ENCODE data around the gene OVOL3.

The OVOL3 gene

GRCh38 chr19:36152019-36152351 is 41.0 kb downstream of the OVOL3 start:
- 98% methylated on average over 16 of the region's 16 CpGs for WGBS
- H3K18ac ChIP-seq (ENCODE audit: low read depth in 1 of 2, low read length in 2 of 2), result no peak overlapping the region

GRCh38 chr19:36152352-36153091 is 41.6 kb downstream of the OVOL3 start, which contains the start of gene COX7A1:
Gene COX7A1, minus strand, starts transcription at chr19:36152447. Its CDS starts 40 bp downstream, at chr19:36152407.
- no peak within 1 kb of the TSS for H3K18ac ChIP-seq (ENCODE audit: low read depth in 1 of 2, low read length in 2 of 2)
- H3K9ac ChIP-seq (ENCODE audit: low read length), result peak within 1 kb of the TSS; percentile 95
- H3K36me3 ChIP-seq (ENCODE audit: control insufficient read depth in 1 of 2, insufficient read depth in 2 of 2, low read depth in 1 of 2, low read length in 2 of 2), result peaks cover 33 to 60% of the 10 kb centered on the region in 2 experiments
- H3K4me3 ChIP-seq (ENCODE audit: insufficient read depth in 1 of 2, low read depth in 1 of 2, low read length in 2 of 2), result peak within 1 kb of the TSS in 1 of 2 experiments; percentile 83
- DNase-seq, result no peak
- no peak within 1 kb of the TSS for H2BK15ac ChIP-seq (ENCODE audit: low read depth, poor library complexity, severe bottlenecking)
- no peak within 1 kb of the TSS for H2BK120ac ChIP-seq (ENCODE audit: low read depth, low read length)
- no peak within 1 kb of the TSS for H3K4ac ChIP-seq (ENCODE audit: low read depth in 1 of 2, low read length in 2 of 2)
- no peak within 1 kb of the TSS for H3K14ac ChIP-seq (ENCODE audit: low read length in 2 of 2)
- H2BK12ac ChIP-seq (ENCODE audit: low read length in 2 of 2), result no peak within 1 kb of the TSS
- H3K9me3 ChIP-seq (ENCODE audit: control insufficient read depth, low read length), result no peaks in the 10 kb centered on the region
- no peak within 1 kb of the TSS for H4K91ac ChIP-seq (ENCODE audit: low read length)
- WGBS, result 98% methylated on average over 37 of the region's 40 CpGs
- no peak within 1 kb of the TSS for H3K23ac ChIP-seq (ENCODE audit: low read length in 2 of 2)
- no peak within 1 kb of the TSS for H2AK5ac ChIP-seq (ENCODE audit: low read length, severe bottlenecking)
- H4K8ac ChIP-seq (ENCODE audit: low read length), result no peak within 1 kb of the TSS
- H2AFZ ChIP-seq (ENCODE audit: low read depth, low read length), result no peak within 1 kb of the TSS
- H3K4me1 ChIP-seq (ENCODE audit: control insufficient read depth, insufficient read depth, low read depth, low read length), result peaks cover 6% of the 10 kb centered on the region
- H3K4me2 ChIP-seq (ENCODE audit: low read length, poor library complexity, severe bottlenecking), result no peak within 1 kb of the TSS
- no peak within 1 kb of the TSS for H2BK5ac ChIP-seq (ENCODE audit: low read depth, low read length, poor library complexity, severe bottlenecking)
- H3K27me3 ChIP-seq (ENCODE audit: control insufficient read depth in 1 of 2, insufficient read depth in 1 of 2, low read length in 2 of 2), result no peaks in the 10 kb centered on the region
- H3K79me1 ChIP-seq (replicated peaks; ENCODE audit: low read length, poor library complexity, severe bottlenecking), result peaks cover 24% of the 10 kb centered on the region
- no peak within 1 kb of the TSS for H3K27ac ChIP-seq (ENCODE audit: low read length, poor library complexity, severe bottlenecking)

More at GRCh38 chr19:36152019-36152351, 41.0 kb downstream of the OVOL3 start:
- Histone ChIP-seq H2AFZ (ENCODE audit: low read depth, low read length) (no peak overlapping the region), H2BK15ac (ENCODE audit: low read depth, poor library complexity, severe bottlenecking) (no peak overlapping the region), H3K9me3 (ENCODE audit: control insufficient read depth, low read length) (no peaks in the 10 kb centered on the region), H3K4me2 (ENCODE audit: low read length, poor library complexity, severe bottlenecking) (no peak overlapping the region), H2BK120ac (ENCODE audit: low read depth, low read length) (no peak overlapping the region), H3K4me3 (ENCODE audit: insufficient read depth in 1 of 2, low read depth in 1 of 2, low read length in 2 of 2) (peak overlapping the region in 1 of 2 experiments; percentile 83), H3K36me3 (ENCODE audit: control insufficient read depth in 1 of 2, insufficient read depth in 2 of 2, low read depth in 1 of 2, low read length in 2 of 2) (peaks cover 37 to 66% of the 10 kb centered on the region in 2 experiments), H3K27me3 (ENCODE audit: control insufficient read depth in 1 of 2, insufficient read depth in 1 of 2, low read length in 2 of 2) (no peaks in the 10 kb centered on the region), H3K27ac (ENCODE audit: low read length, poor library complexity, severe bottlenecking) (no peak overlapping the region), H3K4me1 (ENCODE audit: control insufficient read depth, insufficient read depth, low read depth, low read length) (peaks cover 6% of the 10 kb centered on the region), H3K79me1 (replicated peaks; ENCODE audit: low read length, poor library complexity, severe bottlenecking) (peaks cover 26% of the 10 kb centered on the region), H3K4ac (ENCODE audit: low read depth in 1 of 2, low read length in 2 of 2) (no peak overlapping the region), H3K23ac (ENCODE audit: low read length in 2 of 2) (no peak overlapping the region), H4K91ac (ENCODE audit: low read length) (no peak overlapping the region), H2BK5ac (ENCODE audit: low read depth, low read length, poor library complexity, severe bottlenecking) (no peak overlapping the region), H2AK5ac (ENCODE audit: low read length, severe bottlenecking) (no peak overlapping the region), H3K14ac (ENCODE audit: low read length in 2 of 2) (no peak overlapping the region), H2BK12ac (ENCODE audit: low read length in 2 of 2) (no peak overlapping the region), H4K8ac (ENCODE audit: low read length) (no peak overlapping the region), H3K9ac (ENCODE audit: low read length) (peak overlapping the region; percentile 95)
- DNase-seq, result no peak

GRCh38 chr19:36153126-36153525 is 42.2 kb downstream of the OVOL3 start:
- Histone ChIP-seq H3K9ac (ENCODE audit: low read length) (peak overlapping the region; percentile 95), H4K91ac (ENCODE audit: low read length) (no peak overlapping the region), H2BK120ac (ENCODE audit: low read depth, low read length) (no peak overlapping the region), H3K27me3 (ENCODE audit: control insufficient read depth in 1 of 2, insufficient read depth in 1 of 2, low read length in 2 of 2) (no peaks in the 10 kb centered on the region), H3K18ac (ENCODE audit: low read depth in 1 of 2, low read length in 2 of 2) (no peak overlapping the region), H3K14ac (ENCODE audit: low read length in 2 of 2) (no peak overlapping the region), H3K23ac (ENCODE audit: low read length in 2 of 2) (no peak overlapping the region), H2BK5ac (ENCODE audit: low read depth, low read length, poor library complexity, severe bottlenecking) (no peak overlapping the region), H2BK15ac (ENCODE audit: low read depth, poor library complexity, severe bottlenecking) (no peak overlapping the region), H3K79me1 (replicated peaks; ENCODE audit: low read length, poor library complexity, severe bottlenecking) (peaks cover 24% of the 10 kb centered on the region), H3K4me3 (ENCODE audit: insufficient read depth in 1 of 2, low read depth in 1 of 2, low read length in 2 of 2) (peak overlapping the region in 1 of 2 experiments; percentile 83), H3K36me3 (ENCODE audit: control insufficient read depth in 1 of 2, insufficient read depth in 2 of 2, low read depth in 1 of 2, low read length in 2 of 2) (peaks cover 27 to 54% of the 10 kb centered on the region in 2 experiments), H4K8ac (ENCODE audit: low read length) (no peak overlapping the region), H3K4me1 (ENCODE audit: control insufficient read depth, insufficient read depth, low read depth, low read length) (peaks cover 6% of the 10 kb centered on the region), H3K4ac (ENCODE audit: low read depth in 1 of 2, low read length in 2 of 2) (no peak overlapping the region), H2AK5ac (ENCODE audit: low read length, severe bottlenecking) (no peak overlapping the region), H3K27ac (ENCODE audit: low read length, poor library complexity, severe bottlenecking) (no peak overlapping the region), H2BK12ac (ENCODE audit: low read length in 2 of 2) (no peak overlapping the region), H2AFZ (ENCODE audit: low read depth, low read length) (no peak overlapping the region), H3K4me2 (ENCODE audit: low read length, poor library complexity, severe bottlenecking) (no peak overlapping the region), H3K9me3 (ENCODE audit: control insufficient read depth, low read length) (no peaks in the 10 kb centered on the region)
- no peak for DNase-seq
- WGBS, result 95% methylated on average over 10 of the region's 10 CpGs

- Histone ChIP-seq H3K18ac (ENCODE audit: low read depth in 1 of 2, low read length in 2 of 2) (no peak overlapping the region), H2BK120ac (ENCODE audit: low read depth, low read length) (no peak overlapping the region), H3K79me1 (replicated peaks; ENCODE audit: low read length, poor library complexity, severe bottlenecking) (peaks cover 3% of the 10 kb centered on the region), H2AK5ac (ENCODE audit: low read length, severe bottlenecking) (no peak overlapping the region), H3K4ac (ENCODE audit: low read depth in 1 of 2, low read length in 2 of 2) (no peak overlapping the region), H3K4me3 (ENCODE audit: insufficient read depth in 1 of 2, low read depth in 1 of 2, low read length in 2 of 2) (no peak overlapping the region), H2BK12ac (ENCODE audit: low read length in 2 of 2) (no peak overlapping the region), H2BK5ac (ENCODE audit: low read depth, low read length, poor library complexity, severe bottlenecking) (no peak overlapping the region), H3K9me3 (ENCODE audit: control insufficient read depth, low read length) (no peaks in the 10 kb centered on the region), H3K27ac (ENCODE audit: low read length, poor library complexity, severe bottlenecking) (no peak overlapping the region), H3K9ac (ENCODE audit: low read length) (no peak overlapping the region), H3K23ac (ENCODE audit: low read length in 2 of 2) (no peak overlapping the region), H2AFZ (ENCODE audit: low read depth, low read length) (no peak overlapping the region), H3K4me2 (ENCODE audit: low read length, poor library complexity, severe bottlenecking) (no peak overlapping the region), H3K14ac (ENCODE audit: low read length in 2 of 2) (no peak overlapping the region), H4K91ac (ENCODE audit: low read length) (no peak overlapping the region), H4K8ac (ENCODE audit: low read length) (no peak overlapping the region), H3K27me3 (ENCODE audit: control insufficient read depth in 1 of 2, insufficient read depth in 1 of 2, low read length in 2 of 2) (no peaks in the 10 kb centered on the region), H2BK15ac (ENCODE audit: low read depth, poor library complexity, severe bottlenecking) (no peak overlapping the region), H3K36me3 (ENCODE audit: control insufficient read depth in 1 of 2, insufficient read depth in 2 of 2, low read depth in 1 of 2, low read length in 2 of 2) (peaks cover 6 to 14% of the 10 kb centered on the region in 2 experiments), H3K4me1 (ENCODE audit: control insufficient read depth, insufficient read depth, low read depth, low read length) (no peaks in the 10 kb centered on the region)
- no peak for DNase-seq
- 96% methylated on average over 7 of the region's 7 CpGs for WGBS
These were observed 50.1 kb downstream of the OVOL3 start for GRCh38 chr19:36160821-36161596.

All from mesenchymal stem cell (in vitro differentiated cells and primary cell).